GM19025 (cell line): ENCODE results near the gene ASB9.

Experiments
- ATAC-seq: cut with Tn5 transposase; IDR thresholded peaks from one replicate; pipeline ENCODE4 v1.9.1; 2021; ENCODE audit warnings: mild to moderate bottlenecking, low read depth, moderate library complexity; ENCODE audit not compliant: unreplicated experiment

ASB9 gene

GRCh38 chrX:15194146-15194545 is 75.7 kb downstream of the ASB9 start:
- ATAC-seq: no peak
